Lung (tissue), 12 donors: ENCODE results near the gene ATG4B. TPM values are rescaled to one million over a fixed set of nuclear protein-coding genes. Genes with fewer than 3 reads are reported as not detected.

Experiments used
- ATAC-seq: fragments of 200-7000 bp; cut with Tn5 transposase; one replicate; pipeline ENCODE4 v1.9.1; 2020; ENCODE audit warnings: moderate number of reproducible peaks; ENCODE audit not compliant: insufficient read depth, low FRiP score
- DNase-seq, 3 donors: peaks; one replicate each; pipeline ENCODE4 v3.0.0-alpha.2; 2013 to 2017
- H3K27ac ChIP-seq, 2 donors: one replicate each; pipeline ENCODE4 v1.5.1; 2013; ENCODE audit warnings: mild to moderate bottlenecking in 2 of 2, moderate library complexity in 2 of 2, control low read depth in 1 of 2, inconsistent platforms in 1 of 2, low read depth in 1 of 2, low read length in 1 of 2
- H3K27me3 ChIP-seq, 3 donors: one replicate each; pipeline ENCODE4 v1.5.1; 2013; ENCODE audit warnings: low read length in 2 of 3; ENCODE audit not compliant: control insufficient read depth in 3 of 3, insufficient read depth in 3 of 3
- H3K36me3 ChIP-seq, 4 donors: one replicate each; pipeline ENCODE4 v1.5.1; 2013; ENCODE audit warnings: low read length in 4 of 4, mild to moderate bottlenecking in 1 of 4, moderate library complexity in 1 of 4; ENCODE audit not compliant: control insufficient read depth in 4 of 4, insufficient read depth in 4 of 4
- H3K4me1 ChIP-seq, 5 donors: one replicate each; pipeline ENCODE4 v1.5.1; 2013; ENCODE audit warnings: low read length in 5 of 5, mild to moderate bottlenecking in 2 of 5, moderate library complexity in 1 of 5; ENCODE audit not compliant: control insufficient read depth in 5 of 5, insufficient read depth in 5 of 5
- H3K4me3 ChIP-seq: one replicate; pipeline ENCODE4 v1.5.1; 2013; ENCODE audit warnings: mild to moderate bottlenecking, control low read depth, moderate library complexity
- H3K9ac ChIP-seq, 2 donors: one replicate each; pipeline ENCODE4 v1.5.1; 2013; ENCODE audit warnings: low read length in 2 of 2, control low read depth in 1 of 2; ENCODE audit not compliant: insufficient read depth in 1 of 2
- H3K9me3 ChIP-seq, 4 donors: one replicate each; pipeline ENCODE4 v1.5.1; 2013; ENCODE audit warnings: low read length in 3 of 4, mild to moderate bottlenecking in 1 of 4, moderate library complexity in 1 of 4; ENCODE audit not compliant: control insufficient read depth in 4 of 4, insufficient read depth in 3 of 4
- WGBS, 2 donors: extraction: QIAGEN DNeasy Blood & Tissue Kit; methylation state at CpG; one replicate each; pipeline ENCODE4 v1.1.7; 2013; 5-methylcytosine and 5-hydroxymethylcytosine counted together
- polyA plus RNA-seq, 2 donors: library from polyadenylated mRNA; stranded (reverse); fragments of 200-250 nt; gene quantifications; one replicate each; pipeline ENCODE4 v1.2.1, GENCODE V29; 2013
- total RNA-seq, 2 donors: library from RNA; depleted of rRNA in 1 of 2; stranded (reverse); fragments of >200 nt in 1 of 2; gene quantifications; one replicate each; pipeline ENCODE4 v1.2.1, GENCODE V29; 2014 to 2021
- TF ChIP-seq, protein P1 (sequence below): IDR thresholded peaks from 2 replicates; pipeline ENCODE4 v1.5.1; 2012; ENCODE audit warnings: mild to moderate bottlenecking; ENCODE audit errors: control extremely low read depth, extremely low read depth
- donor health status: control.
- donor health status: control.
- donor health status: Bipolar disorder and iron deficiency.
- donor health status: healthy.
- donor health status: DM: yes; HTN: yes; CAD: no.

The ATG4B gene
- total and polyA plus RNA-seq, 4 donors: 45.1 to 74.9 (median 62.0) TPM

DNA sequence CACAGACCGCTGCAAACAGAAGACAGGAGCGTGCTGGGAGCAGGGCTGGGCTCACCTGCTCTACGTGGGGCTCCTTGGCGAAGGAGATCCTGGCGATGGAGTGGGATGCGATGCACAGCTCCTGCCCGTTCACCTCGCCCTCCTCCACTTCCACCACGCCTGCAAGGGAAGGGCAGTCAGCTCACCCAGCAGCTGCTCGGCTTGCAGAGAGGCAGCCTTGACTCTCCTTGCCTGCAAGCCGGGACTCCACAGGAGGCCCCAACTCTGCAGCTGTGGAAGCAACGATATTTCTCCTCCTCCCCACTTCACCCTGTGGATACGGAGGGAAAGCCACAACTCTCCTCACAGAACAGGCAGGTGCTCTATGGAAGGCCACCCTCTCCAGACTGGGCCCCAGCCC is 35.7 kb upstream of the ATG4B start:
- Histone ChIP-seq H3K9me3 (no peaks in the 10 kb centered on the region), H3K4me3 (no peak overlapping the region), H3K36me3 (peaks cover 0 to 24% (median 19%) of the 10 kb centered on the region in 4 donors), H3K27ac (no peak overlapping the region), H3K4me1 (no peaks in the 10 kb centered on the region), H3K9ac (no peak overlapping the region), H3K27me3 (no peaks in the 10 kb centered on the region)
- ATAC-seq: no peak
- DNase-seq: no peak
- TF ChIP-seq, protein P1, sequence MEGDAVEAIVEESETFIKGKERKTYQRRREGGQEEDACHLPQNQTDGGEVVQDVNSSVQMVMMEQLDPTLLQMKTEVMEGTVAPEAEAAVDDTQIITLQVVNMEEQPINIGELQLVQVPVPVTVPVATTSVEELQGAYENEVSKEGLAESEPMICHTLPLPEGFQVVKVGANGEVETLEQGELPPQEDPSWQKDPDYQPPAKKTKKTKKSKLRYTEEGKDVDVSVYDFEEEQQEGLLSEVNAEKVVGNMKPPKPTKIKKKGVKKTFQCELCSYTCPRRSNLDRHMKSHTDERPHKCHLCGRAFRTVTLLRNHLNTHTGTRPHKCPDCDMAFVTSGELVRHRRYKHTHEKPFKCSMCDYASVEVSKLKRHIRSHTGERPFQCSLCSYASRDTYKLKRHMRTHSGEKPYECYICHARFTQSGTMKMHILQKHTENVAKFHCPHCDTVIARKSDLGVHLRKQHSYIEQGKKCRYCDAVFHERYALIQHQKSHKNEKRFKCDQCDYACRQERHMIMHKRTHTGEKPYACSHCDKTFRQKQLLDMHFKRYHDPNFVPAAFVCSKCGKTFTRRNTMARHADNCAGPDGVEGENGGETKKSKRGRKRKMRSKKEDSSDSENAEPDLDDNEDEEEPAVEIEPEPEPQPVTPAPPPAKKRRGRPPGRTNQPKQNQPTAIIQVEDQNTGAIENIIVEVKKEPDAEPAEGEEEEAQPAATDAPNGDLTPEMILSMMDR: no peak
- 93 to 96% methylated on average over 13 of the region's 13 CpGs for WGBS, 2 donors

- H3K9me3 ChIP-seq: no peaks in the 10 kb centered on the region
- TF ChIP-seq, protein P1: no peak
- H3K9ac ChIP-seq: no peak overlapping the region
- H3K36me3 ChIP-seq: peaks cover 0 to 23% (median 19%) of the 10 kb centered on the region in 4 donors
- H3K27ac ChIP-seq: no peak overlapping the region
- WGBS, 2 donors: 97 to 99% methylated on average over 17 of the region's 17 CpGs
- ATAC-seq (no peak), DNase-seq (no peak)
- no peaks in the 10 kb centered on the region for H3K27me3 ChIP-seq
- no peaks in the 10 kb centered on the region for H3K4me1 ChIP-seq
- no peak overlapping the region for H3K4me3 ChIP-seq
These were observed 34.8 kb upstream of the ATG4B start for GRCh38 chr2:241602720-241603119.

- no peak overlapping the region for H3K4me3 ChIP-seq
- no peak overlapping the region for H3K27ac ChIP-seq
- WGBS, 2 donors: 88 to 91% methylated on average over 5 of the region's 5 CpGs
- no peak overlapping the region for H3K9ac ChIP-seq
- peaks cover 0 to 21% (median 14%) of the 10 kb centered on the region in 4 donors for H3K36me3 ChIP-seq
- no peaks in the 10 kb centered on the region for H3K4me1 ChIP-seq
- TF ChIP-seq, protein P1: no peak
- no peak for DNase-seq
- H3K9me3 ChIP-seq: no peaks in the 10 kb centered on the region
- no peaks in the 10 kb centered on the region for H3K27me3 ChIP-seq
- ATAC-seq: no peak
These were observed 33.8 kb upstream of the ATG4B start for GRCh38 chr2:241603686-241604085.

DNA sequence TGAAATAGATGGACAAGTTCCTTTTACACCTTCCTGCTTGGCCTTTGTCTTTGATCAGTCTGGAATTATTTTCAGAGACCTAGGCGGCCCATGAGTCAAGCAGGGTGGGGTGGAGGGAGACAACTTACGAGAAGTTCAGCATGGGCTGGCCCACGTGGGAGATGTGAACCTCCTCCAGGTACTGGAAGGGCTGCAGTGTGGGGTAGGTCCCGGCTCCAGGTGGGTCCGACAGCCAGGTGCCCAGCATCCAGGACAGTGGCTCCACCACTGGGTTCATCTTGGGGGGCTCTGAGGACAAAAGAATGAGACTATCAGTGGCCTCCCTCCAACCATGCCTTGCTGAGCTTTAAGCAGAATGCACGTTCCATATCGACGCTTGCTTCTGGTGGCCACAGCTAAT is 31.3 kb upstream of the ATG4B start:
- ATAC-seq (no peak), DNase-seq (no peak)
- Histone ChIP-seq H3K9ac (no peak overlapping the region), H3K4me3 (no peak overlapping the region), H3K27ac (no peak overlapping the region), H3K27me3 (no peaks in the 10 kb centered on the region), H3K4me1 (peaks cover 0 to 17% (median 0%) of the 10 kb centered on the region in 5 donors), H3K9me3 (no peaks in the 10 kb centered on the region), H3K36me3 (peaks cover 0 to 20% (median 12%) of the 10 kb centered on the region in 4 donors)
- TF ChIP-seq, protein P1: no peak
- 97 to 98% methylated on average over 8 of the region's 8 CpGs for WGBS, 2 donors
